Activated gamma-delta T cell treated with anti-CD3 and anti-CD28 coated beads, Interleukin-2, amount 50 U/mL, for 16 hours (primary cell): ENCODE results near the gene GOLGA8H.
"Not testable (repeated sequence)": the region's sequence is repeated elsewhere in the genome, so short reads cannot be mapped to it uniquely, and the experiment has no call there.

ENCODE experiments used
- DNase-seq: peaks from one replicate; pipeline ENCODE4 v3.0.0-alpha.2; 2020; ENCODE audit warnings: low read depth

The GOLGA8H gene, protein sequence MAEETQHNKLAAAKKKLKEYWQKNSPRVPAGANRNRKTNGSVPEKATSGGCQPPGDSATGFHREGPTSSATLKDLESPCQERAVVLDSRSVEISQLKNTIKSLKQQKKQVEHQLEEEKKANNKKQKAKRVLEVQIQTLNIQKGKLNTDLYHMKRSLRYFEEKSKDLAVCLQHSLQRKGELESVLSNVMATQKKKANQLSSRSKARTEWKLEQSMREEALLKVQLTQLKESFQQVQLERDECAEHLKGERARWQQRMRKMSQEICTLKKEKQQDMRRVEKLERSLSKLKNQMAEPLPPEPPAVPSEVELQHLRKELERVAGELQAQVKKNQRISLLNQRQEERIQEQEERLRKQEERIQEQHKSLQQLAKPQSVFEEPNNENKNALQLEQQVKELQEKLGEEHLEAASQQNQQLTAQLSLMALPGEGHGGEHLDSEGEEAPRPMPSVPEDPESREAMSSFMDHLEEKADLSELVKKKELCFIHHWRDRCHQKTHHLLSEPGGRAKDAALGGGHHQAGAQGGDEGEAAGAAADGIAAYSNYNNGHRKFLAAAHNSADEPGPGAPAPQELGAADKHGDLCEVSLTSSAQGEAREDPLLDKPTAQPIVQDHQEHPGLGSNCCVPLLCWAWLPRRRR

GRCh38 chr15:30603796-30604195 is at the start of gene GOLGA8H:
GOLGA8H (plus strand) TSS chr15:30604028; CDS start chr15:30604126, 98 bp downstream.
- DNase-seq = not testable (repeated sequence)

- DNase-seq = not testable (repeated sequence)
These were observed 36.9 kb upstream of the GOLGA8H start for GRCh38 chr15:30566949-30567348.

GRCh38 chr15:30573012-30573491 is 30.8 kb upstream of the GOLGA8H start:
- DNase-seq = not testable (repeated sequence)

- not testable (repeated sequence) for DNase-seq
These were observed 24.3 kb upstream of the GOLGA8H start for GRCh38 chr15:30579394-30579970.

DNA sequence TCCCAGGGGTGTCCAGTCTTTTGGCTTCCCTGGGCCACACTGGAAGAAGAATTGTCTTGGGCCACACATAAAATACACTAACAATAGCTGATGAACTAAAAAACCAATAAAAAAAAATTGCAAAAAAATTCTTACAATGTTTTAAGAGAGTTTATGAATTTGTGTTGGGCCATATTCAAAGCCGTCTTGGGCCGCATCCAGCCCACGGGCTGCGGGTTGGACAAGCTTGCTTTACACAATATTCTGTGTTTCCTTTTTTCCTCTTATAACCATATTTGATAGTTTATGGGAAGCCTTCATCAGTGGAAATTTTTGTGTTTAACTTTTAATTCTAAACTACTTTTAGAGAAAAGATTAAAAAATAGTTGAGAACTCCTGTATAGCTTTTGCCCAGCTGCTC is 23.1 kb upstream of the GOLGA8H start:
- not testable (repeated sequence) for DNase-seq

GRCh38 chr15:30598953-30599352 is 4.9 kb upstream of the GOLGA8H start:
- not testable (repeated sequence) for DNase-seq

DNA sequence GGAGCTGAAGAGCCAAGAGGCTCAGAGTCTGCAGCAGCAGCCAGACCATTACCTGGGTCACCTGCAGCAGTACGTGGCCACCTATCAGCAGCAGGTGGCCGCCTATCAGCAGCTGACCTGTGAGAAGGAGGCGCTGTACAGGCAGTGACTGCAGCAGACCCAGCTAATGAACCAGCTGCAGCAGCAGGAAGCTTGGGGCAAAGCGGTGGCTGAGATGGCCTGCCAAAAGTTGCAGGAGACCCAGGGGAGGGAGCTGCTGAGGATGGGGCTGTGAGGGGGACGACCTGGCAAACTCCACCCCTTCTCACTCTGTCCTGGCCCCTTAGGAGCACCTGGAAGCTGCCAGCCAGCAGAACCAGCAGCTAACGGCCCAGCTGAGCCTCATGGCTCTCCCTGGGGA is 8.4 kb downstream of the GOLGA8H start:
- not testable (repeated sequence) for DNase-seq

DNA sequence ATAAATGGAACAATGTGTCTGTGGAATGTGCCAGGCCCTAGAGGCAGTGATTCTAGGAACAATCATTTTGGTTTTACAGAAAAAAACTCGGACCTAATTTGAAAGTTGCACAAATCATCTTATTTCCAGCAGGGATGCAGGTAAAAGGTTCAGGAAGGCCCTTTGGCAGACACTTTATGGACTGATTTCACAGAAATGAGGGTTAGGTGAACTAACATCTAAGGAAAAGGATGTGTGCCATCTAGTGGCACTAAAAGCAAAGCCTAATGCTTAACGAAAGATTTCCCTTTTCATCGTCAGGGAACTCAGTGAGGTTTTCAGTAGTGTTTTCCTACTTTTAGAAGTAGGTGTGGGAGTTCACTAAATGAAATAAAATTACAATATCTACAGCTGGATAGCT is 17.5 kb downstream of the GOLGA8H start:
- not testable (repeated sequence) for DNase-seq

DNA sequence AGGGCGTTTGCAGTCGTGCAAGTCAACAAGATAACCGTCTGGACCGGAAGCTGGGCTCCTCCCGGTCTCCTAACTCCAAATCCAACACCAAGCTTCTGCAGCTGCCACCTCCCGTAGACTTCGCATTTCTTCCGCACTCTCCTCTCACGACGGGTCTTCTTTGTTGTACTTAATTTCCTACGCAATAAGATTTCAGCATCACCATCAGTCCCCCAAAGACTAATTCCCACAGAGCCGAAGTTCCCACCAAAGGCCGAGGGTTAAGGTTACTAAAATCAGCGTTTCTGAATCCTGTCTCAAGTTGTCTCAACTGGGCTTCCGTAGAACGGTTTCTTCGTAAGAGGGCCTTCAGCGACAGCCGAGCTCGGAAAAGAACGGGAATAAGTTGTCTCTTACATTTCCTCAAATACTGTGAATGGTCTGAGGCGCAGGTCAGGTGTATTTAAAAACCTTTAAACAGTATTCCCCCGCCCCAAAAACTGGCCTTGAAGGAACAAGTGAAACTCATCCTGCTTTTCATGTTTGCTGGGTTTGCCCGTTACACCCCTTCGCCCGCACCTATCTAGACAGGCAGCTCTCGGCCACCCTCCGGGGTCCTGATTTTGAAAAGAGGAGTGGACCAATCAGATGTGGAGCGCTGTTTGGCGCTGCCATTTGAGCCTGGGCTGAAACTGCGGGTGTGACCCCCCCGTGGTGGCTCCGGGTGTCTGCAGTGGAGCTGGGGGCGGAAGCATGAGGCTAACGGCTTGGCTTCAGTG is 21.8 kb downstream of the GOLGA8H start, which contains the start of gene ARHGAP11B:
Gene ARHGAP11B (plus strand): TSS at position 693 of the 758 bp plus-strand sequence.
- DNase-seq = peak; percentile 90

DNA sequence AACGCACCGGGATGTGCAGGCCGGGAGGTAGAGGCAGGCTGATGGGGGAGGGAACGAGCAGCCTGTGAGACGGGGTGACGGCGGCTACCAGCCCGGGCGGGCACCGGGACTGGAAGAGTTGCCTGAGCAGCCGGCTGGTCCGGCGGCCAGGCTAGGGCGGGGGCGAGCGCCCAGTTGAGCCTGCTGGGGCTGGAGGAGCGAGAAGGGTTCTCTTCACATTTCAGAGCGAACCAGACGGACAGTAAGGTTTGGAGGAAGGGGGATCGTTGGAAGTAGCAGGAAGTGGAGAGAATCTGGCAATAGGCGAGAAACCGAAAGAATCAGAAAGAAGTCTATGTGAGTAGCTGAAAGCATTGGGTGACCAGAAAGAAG is 22.4 kb downstream of the GOLGA8H start:
- not testable (repeated sequence) for DNase-seq

DNA sequence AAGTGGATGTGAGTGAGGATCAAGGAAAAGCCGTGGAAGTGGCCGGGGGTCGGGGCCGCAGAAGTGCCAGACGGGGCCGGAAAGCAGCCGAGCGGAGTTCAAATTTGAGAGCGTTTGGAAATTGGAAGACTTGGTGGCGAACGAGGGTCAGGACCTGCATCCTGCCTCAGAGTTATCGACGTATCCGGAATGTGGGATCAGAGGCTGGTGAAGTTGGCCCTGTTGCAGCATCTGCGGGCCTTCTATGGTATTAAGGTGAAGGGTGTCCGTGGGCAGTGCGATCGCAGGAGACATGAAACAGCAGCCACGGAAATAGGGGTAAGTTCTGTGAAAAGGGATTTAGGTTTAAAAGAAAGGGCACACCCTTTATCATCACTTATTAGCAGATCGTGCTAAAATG is 22.8 kb downstream of the GOLGA8H start:
- not testable (repeated sequence) for DNase-seq

DNA sequence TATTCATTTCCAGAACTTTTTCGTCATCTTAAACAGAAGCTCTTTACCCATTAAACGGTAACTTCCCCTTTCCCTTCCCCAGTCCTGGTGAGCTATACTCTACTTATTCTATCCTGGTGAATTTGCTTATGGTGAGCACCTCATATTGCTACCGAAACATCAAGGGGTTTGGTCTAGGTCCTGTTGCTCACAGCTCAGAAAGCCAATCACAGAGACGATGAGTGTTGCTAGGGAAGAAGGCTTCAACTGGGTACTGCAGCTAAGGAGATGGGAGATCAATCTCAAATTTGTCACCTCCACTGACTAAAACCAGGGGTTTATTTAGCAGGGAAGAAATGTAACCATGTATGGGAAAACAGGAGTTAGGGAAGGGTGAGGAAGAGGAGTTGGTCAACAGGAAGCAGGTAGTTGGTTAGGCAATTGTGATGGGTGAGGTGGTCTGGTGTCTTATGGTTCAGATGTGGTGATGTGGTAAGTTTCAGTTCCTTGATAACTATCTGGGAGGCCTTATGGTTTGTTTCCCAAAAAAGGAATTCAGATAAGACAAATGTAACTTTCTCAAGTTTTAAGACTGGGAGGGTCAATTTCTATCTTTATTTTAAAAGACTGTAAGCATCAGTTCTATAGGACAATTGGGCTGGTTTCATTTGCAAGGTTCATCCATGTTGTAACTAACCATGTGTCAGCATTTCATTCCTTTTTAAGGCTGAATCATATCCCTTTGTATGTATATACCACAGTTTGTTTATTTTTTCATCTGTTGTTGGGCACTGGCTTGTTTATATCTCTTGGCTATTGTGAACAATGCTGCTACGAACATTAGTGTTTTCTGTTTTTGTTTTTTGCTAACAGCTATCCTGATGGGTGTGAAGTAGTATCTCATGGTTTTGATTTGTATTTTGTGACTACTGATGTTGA is 46.4 kb downstream of the GOLGA8H start:
- DNase-seq = no peak

DNA sequence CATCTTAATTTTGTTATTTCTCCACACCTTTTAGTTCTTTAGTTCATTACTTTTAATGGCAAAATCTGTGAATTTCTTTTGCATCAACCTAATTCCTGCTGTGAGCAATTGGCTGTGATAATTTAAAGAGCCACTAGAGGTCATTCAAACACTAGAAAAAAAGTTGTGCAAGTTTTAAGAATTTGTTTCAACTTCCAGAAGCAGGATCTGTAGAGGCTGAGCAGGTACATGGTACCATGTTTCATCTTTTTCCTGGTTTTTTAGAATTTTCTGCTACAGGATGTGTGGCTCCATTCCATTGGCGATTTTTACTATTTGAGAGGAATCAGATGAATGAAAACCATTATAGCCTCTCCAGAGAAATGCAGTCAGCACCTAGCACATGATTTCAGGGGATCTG is 57.3 kb downstream of the GOLGA8H start:
- not testable (repeated sequence) for DNase-seq
